GM21717 (cell line): ENCODE measurements around the gene XIST.
"Not testable (repeated sequence)": the region's sequence is repeated elsewhere in the genome, so short reads cannot be mapped to it uniquely, and the experiment has no call there.

Experiments used
- ATAC-seq: cut with Tn5 transposase; IDR thresholded peaks from one replicate; pipeline ENCODE4 v1.9.1; 2021; ENCODE audit warnings: mild to moderate bottlenecking, moderate library complexity; ENCODE audit not compliant: unreplicated experiment

The XIST gene

DNA sequence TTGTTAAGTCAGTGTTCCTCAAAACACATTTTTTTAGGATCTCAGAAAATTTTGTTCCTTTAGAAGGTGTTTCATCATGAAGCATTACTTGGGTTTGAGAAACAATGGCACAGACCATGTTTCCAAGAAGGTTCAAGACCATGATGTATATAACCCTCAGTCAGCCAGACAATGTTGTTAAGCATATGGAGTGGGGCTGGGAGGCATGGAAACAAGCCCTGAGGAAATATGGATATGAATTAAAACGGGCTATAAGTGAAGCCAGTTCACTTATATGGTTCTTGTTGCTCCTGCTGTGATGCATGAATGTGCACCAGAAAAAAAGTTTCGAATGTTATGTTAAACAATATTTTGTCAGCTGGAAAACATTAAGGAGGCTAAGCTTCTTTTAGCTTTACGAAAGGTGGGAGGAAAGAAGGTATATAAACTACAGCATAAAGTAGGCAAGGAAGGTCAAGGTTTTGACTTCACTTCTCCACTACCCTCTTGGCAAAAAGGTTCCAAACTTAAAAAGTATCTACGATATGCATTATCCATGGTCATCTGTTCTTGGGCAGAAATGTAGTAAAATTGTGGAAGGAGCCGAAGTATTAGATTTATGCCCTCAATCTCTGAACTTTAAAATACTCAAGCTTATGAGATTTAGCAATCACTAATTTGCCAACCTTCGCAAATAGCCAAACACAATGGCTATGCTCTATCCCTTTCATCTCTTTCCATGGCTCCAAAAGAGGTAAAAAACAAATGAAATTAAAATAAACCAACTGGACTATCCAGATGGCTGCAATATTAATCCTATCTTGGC, 12.2 kb downstream of the XIST start:
- ATAC-seq = no peak

DNA sequence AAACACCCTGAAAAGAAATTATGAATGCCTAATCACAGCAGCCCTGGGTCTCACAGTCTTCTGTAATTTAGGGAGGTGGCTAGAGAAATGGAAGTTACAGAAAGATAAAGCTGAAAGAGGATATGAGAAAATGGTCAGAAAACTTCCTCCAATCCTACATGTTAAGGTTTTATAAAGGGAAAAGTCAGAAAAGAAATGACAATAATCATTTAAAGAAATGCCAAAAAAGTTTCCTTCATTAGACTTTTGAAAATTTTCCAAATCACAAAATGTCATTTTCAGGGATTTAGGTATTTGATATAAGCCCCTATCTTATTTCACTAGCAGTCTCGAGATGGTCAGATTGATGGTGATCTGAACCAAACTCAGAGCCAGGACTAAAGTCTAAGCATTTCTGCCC, 13.4 kb downstream of the XIST start:
- ATAC-seq = no peak

DNA sequence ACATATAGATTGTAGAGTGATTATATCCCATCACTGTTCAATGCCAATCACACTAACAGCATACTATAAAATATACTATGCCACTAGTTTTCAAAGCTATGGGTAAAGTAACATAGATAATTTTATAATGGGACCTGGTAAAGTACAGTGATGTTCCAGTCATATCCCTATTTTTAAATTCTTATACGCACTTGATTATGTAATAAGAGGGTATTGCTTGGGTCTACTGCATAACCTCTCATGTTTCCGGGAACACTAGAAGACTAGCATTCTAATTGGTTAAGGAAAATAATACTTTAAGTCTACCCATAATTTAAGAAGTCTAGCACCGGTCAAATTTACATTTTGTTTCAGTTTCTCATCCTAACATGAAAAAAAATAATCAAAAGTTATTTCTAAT, 14.4 kb downstream of the XIST start:
- ATAC-seq = no peak

DNA sequence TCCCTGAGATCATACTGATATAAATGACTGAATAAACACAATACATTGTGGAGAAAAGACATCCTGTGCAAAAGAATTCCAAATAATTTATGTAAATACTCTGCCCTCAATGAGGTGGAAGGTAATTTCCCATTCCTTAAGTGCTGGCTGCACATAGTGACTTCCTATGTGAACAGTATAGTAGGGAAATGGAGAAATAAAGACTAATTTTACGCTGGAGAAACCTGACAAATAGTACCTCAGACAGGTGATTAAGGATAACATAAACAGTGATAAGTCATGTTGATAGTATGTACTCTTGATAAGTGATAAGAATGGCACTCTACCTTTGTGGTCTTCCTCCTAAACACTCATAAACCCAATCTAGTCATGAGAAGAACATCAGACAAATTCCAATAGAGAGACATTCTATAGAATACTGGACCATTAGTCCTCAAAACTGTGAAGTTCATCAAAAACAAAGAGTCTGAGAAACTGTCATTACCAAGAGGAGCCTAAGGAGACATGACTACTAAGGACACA, 15.5 kb downstream of the XIST start:
- no peak for ATAC-seq

DNA sequence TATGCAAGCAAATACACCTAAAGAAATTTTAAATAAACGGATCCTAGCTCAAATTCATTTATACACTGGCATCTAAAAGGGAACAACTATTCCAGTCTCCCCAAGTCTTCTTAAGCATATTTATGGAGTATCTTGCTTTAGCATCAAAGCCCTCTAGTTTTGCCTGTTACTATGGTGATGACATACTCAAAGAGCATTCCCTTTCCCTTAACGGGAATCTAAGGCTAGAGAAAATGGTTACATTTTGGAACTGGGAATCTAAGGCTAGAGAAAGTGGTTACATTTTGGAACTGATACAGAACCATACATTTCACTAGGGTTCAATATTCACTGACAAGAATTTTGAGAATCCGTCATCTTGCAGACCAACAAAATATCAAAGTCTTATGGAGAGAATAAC, 18.3 kb downstream of the XIST start:
- no peak for ATAC-seq

DNA sequence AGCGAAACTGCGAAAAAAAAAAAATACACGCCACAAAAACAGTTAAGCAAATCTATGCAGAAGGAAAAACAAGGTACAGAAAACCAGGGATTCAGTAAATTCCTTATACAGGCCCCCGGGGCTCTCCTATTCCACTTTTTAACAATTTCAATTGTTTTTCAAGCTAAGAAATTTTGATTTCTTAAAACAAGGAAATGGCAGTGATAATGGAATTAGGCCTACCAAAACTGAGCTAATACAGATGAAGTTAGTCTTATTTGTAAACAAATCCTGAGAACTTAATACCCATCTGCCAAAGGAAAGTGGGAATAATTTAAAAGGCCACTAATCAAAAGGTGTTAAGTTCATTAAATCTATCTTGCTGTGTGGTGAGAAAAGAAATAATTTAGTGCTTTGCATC, 20.2 kb downstream of the XIST start:
- no peak for ATAC-seq

DNA sequence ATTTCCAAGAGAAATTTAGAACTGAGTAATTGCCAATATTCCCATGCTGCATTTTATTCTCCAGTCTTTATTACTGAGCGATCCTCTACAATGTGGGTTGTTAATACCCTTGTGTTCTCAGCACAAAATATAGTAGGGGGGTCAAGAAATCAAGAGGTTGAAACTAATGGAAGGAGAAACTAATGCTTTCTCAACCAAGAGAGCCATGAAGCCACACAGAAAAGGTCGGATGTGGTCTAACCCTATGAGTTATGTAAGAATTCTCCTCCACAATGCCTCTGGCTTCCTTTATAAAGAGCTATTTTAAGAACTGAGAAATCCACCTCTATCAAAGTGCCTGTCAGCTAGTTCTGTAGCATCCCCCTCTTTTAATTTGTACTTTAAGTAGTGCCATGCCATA, 21.0 kb downstream of the XIST start:
- ATAC-seq = no peak

DNA sequence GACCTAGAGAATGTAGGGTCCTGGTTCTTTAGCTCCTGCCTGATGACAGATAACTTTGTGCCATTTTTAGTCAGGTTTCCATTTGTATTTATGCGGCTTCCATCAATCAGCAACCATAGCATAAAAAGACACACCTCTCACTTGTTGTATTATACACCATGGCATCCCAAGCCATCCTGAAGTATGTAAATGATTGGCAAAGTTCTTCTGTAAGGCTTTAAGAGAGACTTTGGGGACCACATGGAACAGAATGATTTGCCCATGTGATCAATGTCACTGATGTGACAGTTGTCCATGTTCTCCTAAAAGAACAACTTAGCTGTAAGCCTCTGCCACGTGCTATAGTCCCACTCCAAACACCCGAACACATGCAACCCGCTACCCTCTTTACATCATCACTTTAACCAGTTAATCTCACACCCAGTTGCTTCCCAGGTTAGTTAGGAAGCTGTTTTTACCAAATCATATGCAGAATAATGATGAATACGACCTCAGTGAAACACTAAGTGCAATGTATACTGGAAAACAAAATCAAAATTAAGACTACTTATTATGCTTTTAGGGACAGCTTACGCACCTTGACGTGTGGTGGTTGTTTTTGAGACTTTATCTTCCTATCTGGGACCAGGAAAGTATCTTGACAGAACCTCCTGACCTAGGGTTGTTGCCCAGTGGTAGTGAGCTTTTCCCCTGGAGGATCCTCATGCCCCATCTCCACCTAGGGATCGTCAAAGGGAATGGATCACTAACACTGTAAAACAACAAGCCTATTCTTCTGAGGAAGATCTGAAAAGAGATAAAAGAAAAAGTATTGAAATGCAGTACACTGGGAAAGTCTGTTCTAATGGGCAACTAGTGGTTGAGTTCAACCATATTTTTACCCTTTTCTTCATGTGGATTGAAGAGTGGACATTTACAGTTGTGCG, 21.8 kb downstream of the XIST start:
- no peak for ATAC-seq

GRCh38 chrX:73829890-73830466, 22.5 kb downstream of the XIST start:
- ATAC-seq = no peak

DNA sequence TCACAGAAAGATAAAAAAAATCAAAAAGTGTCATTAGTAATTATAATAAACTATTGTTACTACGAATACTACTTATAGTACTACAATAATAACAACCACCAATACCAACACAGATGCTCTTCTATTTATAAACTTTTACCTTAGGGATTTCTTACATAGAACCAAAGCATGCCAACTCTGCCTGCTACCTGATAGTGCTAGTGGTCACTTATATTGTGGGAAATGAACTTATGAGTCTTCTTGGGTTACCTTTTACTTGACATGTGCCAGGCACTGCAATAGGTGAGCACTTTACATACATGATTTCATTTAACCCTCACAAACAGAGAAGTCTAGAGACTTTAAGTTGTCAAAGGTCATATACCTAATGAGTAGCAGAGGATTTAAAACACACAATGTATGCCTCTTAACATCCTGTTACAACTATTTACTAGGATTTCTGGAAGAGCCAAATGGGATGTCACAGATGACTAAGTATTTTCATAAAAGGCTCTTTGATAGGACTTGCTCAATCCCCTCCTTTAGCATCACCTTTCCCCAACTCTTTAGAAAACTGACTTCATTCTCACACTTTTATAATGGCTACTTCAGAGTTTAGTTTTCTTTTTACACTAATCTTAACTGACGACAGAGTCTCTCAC, 24.3 kb downstream of the XIST start:
- no peak for ATAC-seq

DNA sequence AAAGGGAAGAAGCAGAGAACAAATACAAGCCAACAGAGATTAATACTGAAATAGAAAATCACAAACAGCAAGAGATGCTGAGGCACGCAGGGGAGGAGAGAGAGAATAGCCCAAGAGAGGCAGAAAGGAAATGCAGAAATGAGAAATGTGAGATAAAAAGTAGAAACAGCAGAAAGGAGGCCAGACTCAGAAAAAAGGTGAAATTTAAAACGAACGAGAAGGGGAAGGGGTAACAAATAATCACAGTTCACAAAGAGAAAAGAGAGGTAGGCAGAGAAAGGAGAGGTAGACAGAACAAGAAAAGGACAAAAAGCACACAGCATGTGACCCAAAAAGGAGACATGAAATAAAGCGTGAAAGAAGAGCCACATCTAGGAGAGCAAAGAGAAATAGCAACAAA, 25.1 kb downstream of the XIST start:
- no peak for ATAC-seq

DNA sequence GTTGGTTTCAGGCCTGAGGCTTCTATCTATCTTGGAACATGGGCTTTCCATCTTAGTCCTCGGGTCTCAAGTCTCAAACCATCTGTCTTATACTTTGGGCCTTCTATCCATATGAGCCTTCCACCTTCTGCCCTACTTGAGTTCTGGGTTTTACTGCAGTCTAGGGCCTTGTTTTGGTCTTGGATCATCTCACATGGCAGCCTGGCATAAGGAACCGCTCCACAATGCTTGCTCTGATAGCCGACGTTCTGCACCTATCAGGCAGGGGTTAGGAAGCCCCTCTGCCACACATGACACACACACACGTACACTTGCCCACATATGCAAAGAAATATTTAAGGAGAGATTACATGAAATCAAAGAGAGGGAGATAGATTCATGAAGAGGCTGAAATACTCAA, 25.5 kb downstream of the XIST start:
- no peak for ATAC-seq

DNA sequence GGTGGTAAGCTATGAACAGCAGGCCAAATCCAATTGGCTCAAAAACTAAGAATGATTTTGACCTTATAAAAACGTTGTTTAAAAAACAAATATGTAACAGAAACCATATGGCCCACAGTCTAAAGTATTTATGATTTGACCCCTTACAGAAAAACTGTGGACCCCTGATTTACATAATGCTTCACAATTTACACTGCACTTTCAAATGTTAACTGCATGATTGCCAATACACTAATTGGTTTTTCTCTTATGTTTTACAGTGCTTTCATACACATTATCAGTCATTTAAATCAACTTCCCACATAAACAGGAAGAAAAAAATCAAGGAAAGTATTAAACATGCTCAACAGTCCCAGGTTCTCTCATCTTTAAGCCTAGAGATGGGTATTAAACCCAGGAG, 26.9 kb downstream of the XIST start:
- no peak for ATAC-seq

GRCh38 chrX:73823473-73824004, 29.0 kb downstream of the XIST start:
- ATAC-seq = no peak

DNA sequence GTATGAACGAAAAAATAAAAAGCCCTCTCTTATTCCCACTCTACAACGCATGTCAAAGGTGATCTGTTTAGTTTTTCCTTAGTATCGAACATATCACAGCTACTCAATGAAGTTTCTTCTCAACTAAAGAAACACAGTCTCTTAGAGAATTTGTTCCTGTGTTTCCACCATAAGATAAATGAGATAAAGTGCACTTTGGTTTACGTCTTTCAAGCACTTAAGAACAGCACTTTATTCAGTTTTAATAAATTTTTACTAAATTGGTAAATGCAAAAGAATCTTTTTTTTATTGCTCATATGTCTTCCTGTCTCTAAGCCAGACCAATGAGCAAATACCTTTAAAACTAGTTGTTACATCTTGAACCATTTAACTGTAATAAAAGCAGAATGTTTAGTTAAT, 29.7 kb downstream of the XIST start:
- ATAC-seq = no peak

DNA sequence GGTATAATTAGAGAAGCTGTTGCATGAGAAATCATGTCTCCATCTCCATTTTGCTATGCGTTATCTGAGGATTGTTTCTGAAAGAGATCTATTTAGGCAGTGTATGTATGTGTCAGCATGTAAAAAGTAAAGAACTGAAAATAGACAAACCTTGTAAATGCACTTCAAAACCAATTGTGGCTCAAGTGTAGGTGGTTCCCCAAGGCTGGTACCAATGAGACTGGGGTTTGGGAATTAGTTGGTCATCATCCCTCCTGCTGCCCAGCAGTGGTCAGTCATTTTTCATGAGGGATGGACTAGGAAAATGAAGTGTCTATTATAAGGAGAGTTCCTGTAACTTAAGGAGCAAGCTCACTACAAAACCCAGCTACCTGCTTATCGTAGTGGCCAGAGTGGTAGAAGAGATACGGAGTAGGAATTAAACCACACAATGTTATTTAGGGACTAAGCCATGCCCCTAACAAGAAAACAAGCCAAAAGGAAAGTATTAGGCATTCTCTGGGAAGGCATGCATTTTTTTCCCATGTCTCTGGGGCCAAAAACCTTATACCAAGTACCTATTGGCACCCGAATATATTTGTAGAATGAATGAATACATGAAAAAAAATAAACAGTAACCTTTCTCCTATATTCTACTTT, 30.5 kb downstream of the XIST start:
- ATAC-seq = no peak

- not testable (repeated sequence) for ATAC-seq
Measured at GRCh38 chrX:73819864-73820558, 32.5 kb downstream of the XIST start.

- no peak for ATAC-seq
Measured at GRCh38 chrX:73818200-73819116, 34.1 kb downstream of the XIST start.
